ENCODE results near the gene ARHGEF17. TPM values are rescaled to one million over a fixed set of nuclear protein-coding genes. Genes with fewer than 3 reads are reported as not detected.

ARHGEF17 gene
- total and polyA plus RNA-seq, 2 of the 13 experiments (the other 11 are each of a cell fraction or from before 2014, with no cell fraction given), result 10.7 to 28.8 TPM

- Histone ChIP-seq H3K79me2 (ENCODE audit: insufficient read depth, low read length) (peaks cover 30% of the 10 kb centered on the region), H3K9me3 (ENCODE audit: low read length) (no peaks in the 10 kb centered on the region), H3K4me3 (replicated peaks in 1 of 3; ENCODE audit: insufficient read depth in 1 of 3, low read depth in 2 of 3, low read length in 3 of 3) (no peak overlapping the region), H3K27me3 (ENCODE audit: control insufficient read depth in 1 of 2, insufficient read depth in 2 of 2, low read length in 2 of 2) (no peaks in the 10 kb centered on the region), H3K4me1 (ENCODE audit: insufficient read depth, low read length) (peaks cover 96% of the 10 kb centered on the region), H2AFZ (ENCODE audit: low read length) (no peak overlapping the region), H4K20me1 (ENCODE audit: insufficient read depth, low read length) (no peaks in the 10 kb centered on the region; the same call in 1 of the 2 replicates), H3K36me3 (replicated peaks in 1 of 2; ENCODE audit: control insufficient read depth in 1 of 2, insufficient read depth in 2 of 2, low read length in 2 of 2) (peaks cover 5 to 12% of the 10 kb centered on the region in 2 experiments; a peak in 3 of 5 replicates), H3K9ac (ENCODE audit: insufficient read depth, low read depth, low read length) (0 out of 2 replicates have a peak overlapping the region, but pooled peaks have one; percentile 4), H3K4me2 (ENCODE audit: low read depth, low read length) (no peak overlapping the region; the same call in 1 of the 2 replicates), H3K27ac (ENCODE audit: extremely low read length, insufficient read depth, low read length) (peak overlapping the region; percentile 14)
- 70% methylated on average over 10 of the region's 10 CpGs for WGBS (ENCODE audit: low lambda C conversion rate)
- intact Hi-C loops (cut with micrococcal nuclease; ENCODE audit: unreplicated experiment) (no loop called here), in situ Hi-C loops (cut with HindIII; ENCODE audit: extremely low pct_ligation_motif_present, low pct_unique_long_range_greater_than_20kb) (no loop called here)
- peak; percentile 57 for TF ChIP-seq ZNF687 (CRISPR knock-in tag; IDR thresholded peaks at IDR 0.05)
- TF ChIP-seq ZFY (CRISPR knock-in tag; IDR thresholded peaks at IDR 0.05), result peak; percentile 20; the same call in 1 of the 2 replicates
- 0 out of 2 replicates have a peak, but pooled peaks have one; percentile 32 for TF ChIP-seq PITX1 (CRISPR knock-in tag; IDR thresholded peaks at IDR 0.05)
- no peak for TF ChIP-seq MEIS2 (CRISPR knock-in tag; IDR thresholded peaks at IDR 0.05)
- TF ChIP-seq, protein P1, sequence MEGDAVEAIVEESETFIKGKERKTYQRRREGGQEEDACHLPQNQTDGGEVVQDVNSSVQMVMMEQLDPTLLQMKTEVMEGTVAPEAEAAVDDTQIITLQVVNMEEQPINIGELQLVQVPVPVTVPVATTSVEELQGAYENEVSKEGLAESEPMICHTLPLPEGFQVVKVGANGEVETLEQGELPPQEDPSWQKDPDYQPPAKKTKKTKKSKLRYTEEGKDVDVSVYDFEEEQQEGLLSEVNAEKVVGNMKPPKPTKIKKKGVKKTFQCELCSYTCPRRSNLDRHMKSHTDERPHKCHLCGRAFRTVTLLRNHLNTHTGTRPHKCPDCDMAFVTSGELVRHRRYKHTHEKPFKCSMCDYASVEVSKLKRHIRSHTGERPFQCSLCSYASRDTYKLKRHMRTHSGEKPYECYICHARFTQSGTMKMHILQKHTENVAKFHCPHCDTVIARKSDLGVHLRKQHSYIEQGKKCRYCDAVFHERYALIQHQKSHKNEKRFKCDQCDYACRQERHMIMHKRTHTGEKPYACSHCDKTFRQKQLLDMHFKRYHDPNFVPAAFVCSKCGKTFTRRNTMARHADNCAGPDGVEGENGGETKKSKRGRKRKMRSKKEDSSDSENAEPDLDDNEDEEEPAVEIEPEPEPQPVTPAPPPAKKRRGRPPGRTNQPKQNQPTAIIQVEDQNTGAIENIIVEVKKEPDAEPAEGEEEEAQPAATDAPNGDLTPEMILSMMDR (CRISPR knock-in tag; IDR thresholded peaks at IDR 0.05), result peak; percentile 55
- peak; percentile 25; the same call in 1 of the 2 replicates for TF ChIP-seq STAG1 (CRISPR knock-in tag; IDR thresholded peaks at IDR 0.05)
- no peak for TF ChIP-seq ZSCAN30 (CRISPR knock-in tag; IDR thresholded peaks at IDR 0.05)
- TF ChIP-seq ZNF563 (CRISPR knock-in tag; IDR thresholded peaks at IDR 0.05), result peak; percentile 51; the same call in 1 of the 2 replicates
- ChIA-PET CTCF (ENCODE audit: low intra/inter-chr PET ratio, low total read pairs) (no interaction called here), POLR2A (interaction anchor here (6.3 to 10.1 kb wide), 2 partner anchors 13 to 20 kb away, joined by 35 to 205 read pairs; partner anchors contain the start of gene ARHGEF17)
- no TSS peak for BruUV-seq (replicated peaks)
- FAIRE-seq (peak; percentile 26), ATAC-seq (no peak), DNase-seq (ENCODE audit: low spot score) (no peak)
Observed at GRCh38 chr11:73326929-73327811, 19.1 kb downstream of the ARHGEF17 start.

Measured in HepG2 (cell line).